ENCODE data around the gene C4BPB. TPM values are rescaled to one million over a fixed set of nuclear protein-coding genes. Genes with fewer than 3 reads are reported as not detected.

The C4BPB gene
- total RNA-seq, 1 donor from 2014 or later = 1.1 TPM

DNA sequence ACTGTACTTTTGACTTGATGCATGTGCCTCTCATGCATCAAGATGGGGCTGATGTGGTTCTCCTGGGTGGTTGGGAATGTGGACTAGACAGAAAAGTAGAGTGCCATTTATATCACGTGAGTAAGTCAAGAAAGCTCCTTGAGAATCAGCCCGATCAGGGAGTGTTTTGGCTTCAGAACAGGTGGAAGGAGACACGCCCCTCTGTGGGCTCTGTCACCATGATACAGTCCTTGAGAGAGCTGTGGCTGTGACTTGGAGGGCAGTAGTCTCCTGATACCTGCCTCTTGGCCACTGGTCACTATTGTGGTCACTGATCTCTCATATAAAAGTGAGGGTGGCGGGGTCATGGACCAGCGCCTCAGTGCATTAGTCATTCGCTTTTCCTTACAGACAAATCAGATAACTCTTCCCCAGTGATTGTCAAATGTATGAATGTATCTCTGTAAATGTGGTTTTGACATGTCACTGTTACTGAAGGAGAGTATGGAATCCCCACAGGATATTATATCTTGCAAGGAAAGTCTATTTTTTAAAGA lies 8.9 kb upstream of the C4BPB start:
- intact Hi-C loops (cut with micrococcal nuclease) = loop anchor here (10.0 kb wide), 2 partner anchors 145 to 245 kb away; partner anchors contain the start of gene CD55

DNA sequence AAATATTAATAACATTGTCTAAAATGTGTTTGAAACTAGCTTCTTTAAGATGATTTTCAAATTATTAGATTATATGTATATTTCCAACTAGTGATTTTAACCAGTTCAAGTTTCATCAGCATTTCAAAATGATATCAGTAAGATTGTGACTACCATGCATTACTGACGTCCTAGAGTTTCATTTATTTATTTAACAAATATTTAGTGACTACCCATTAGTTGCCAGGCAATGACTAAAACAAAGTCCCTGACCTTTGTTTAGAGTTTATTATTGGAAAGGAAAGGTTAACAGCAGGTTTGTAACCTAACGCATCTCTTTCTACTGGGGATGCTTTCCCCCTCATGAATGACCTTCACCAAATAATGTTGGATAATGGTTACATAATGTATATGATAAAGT lies 7.6 kb upstream of the C4BPB start:
- intact Hi-C loops (cut with micrococcal nuclease) = loop anchor here (10.0 kb wide), 1 partner anchor 244 kb away; the partner anchor contains the start of gene CD55

DNA sequence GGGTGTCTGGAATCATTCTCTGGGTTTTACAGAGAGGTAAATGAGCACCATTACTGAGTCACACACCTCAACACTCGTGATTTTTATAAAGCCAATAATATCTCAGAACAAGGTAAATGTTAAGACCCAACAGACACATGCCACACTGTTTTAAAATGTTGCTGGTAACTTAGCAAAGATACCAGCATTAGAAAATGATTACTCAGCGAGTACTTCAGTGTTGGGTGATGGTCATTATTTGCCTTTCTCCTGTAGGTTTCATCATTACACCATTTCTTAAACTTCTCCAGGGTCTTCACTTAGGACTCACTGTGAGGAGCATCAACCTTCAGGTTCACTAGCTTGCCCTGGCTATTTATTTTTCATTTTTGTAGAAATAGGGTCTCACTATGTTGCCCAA lies 6.9 kb upstream of the C4BPB start:
- intact Hi-C loops (cut with micrococcal nuclease) = loop anchor here (10.0 kb wide), 1 partner anchor 243 kb away; the partner anchor contains the start of gene CD55

DNA sequence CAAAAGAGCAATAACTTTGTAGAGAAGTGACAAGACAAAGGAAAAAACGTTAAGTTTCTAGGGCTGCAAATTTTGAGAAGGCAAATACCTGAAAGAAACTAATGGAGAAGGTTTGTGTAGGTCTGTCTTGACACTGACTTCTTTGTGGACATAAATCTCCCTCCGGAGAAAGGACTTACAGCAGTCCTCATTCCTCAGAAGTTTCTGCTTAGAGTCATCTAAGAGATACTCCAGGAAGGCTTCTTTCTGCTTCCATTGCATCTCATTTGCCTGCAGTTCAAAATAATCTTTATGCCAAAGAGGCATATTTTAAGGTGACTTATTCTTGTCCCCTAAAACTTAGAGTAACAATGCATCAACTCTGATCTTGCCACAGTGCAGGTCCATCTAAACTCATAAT lies 4.4 kb upstream of the C4BPB start:
- intact Hi-C loops (cut with micrococcal nuclease) = loop anchor here (1.0 to 10.0 kb wide), 3 partner anchors 241 to 415 kb away; partner anchors contain the start of gene CD55

DNA sequence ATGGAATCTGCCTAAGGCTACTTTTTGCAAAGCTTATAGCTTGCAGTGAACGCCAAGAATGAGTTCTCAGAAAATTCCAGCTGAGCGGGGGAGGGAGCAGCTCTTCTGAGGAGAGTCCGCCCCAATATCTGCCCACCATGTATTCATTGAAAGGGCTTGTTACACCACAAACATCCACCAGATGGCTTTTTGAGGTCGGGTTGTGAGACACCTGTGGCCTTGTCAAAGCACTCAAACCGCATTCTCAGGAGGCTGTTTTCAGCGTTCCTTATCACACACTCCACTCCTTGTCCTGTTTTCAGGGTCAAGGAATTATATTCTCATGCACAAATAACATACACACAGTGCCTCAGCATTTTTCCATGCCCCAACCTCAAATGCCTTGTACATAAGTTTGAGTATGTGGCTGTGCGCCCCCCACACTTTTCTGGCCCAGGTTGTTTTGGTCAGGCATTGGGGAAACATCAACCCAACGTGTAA lies 3.9 kb upstream of the C4BPB start:
- intact Hi-C loops (cut with micrococcal nuclease) = loop anchor here (1.0 to 10.0 kb wide), 3 partner anchors 240 to 415 kb away; partner anchors contain the start of gene CD55

DNA sequence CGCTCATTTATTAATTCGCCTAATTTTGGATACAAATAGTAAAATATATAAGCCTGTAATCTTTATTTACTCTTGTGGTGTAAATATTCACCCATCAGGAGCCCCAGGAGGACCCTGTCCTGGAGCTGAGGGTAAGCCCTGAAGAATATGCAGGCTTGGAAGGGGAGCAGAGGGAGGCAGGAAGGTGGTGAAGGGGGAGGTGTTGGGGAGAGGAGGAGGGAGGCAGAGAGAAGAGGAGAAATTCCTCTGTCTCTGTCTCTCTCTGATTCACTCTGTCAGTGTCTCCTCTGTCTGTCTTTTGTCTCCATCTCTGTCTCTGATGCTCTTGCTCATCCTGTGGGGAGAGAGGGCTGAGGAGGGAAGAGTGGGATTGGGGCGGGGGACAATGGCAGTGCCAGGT lies 2.8 kb upstream of the C4BPB start:
- intact Hi-C loops (cut with micrococcal nuclease) = loop anchor here (10.0 kb wide), 1 partner anchor 239 kb away; the partner anchor contains the start of gene CD55

DNA sequence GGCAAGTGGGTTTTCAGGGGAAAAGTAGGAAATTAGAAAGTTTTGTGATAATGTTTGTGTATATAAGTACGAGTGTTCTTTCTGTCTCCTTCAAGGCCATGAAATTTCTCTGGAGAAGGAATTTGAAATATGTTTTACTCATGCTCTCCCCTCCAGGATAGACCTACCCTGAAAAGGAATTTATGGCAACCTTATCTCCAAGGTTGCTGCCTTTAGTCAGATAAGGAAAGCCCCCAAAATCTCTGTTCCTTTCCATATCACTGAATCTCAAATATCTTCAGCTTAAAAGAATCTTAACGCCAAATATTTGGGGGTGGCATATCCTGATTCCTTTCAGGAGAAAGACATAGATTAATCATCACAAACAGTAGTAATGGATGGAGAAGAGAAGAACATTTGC lies 499 bp upstream of the C4BPB start:
- intact Hi-C loops (cut with micrococcal nuclease) = loop anchor here (10.0 kb wide), 1 partner anchor 237 kb away; the partner anchor contains the start of gene CD55

DNA sequence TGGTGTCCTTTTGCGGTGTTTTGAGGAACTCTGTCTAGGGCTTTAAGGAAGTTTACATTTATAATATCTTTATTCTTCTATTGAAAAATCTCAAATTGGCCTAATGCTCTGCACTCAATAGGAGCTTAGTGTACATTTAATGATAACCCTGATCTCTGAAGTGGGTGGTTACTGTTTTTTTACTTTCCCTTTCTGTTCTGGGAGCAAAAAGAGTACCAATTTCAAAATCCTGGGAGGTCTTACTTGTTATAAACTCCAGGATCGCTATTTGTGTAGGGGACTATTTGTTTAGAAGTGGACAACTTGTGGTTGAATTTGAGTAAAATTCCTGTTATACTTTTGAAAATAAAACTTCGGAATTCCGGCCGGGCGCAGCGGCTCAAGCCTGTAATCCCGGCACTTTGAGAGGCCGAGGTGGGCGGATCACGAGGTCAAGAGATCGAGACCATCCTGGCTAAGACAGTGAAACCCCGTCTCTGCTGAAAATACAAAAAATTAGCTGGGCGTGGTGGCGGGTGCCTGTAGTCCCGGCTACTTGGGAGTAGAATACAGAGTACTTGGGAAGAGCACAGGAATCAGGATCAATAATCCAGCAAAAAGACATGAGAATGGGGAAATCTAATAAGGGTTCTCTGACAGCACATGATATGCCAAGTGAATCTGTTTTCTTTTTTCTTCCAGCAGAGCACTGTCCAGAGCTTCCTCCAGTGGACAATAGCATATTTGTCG lies 1.1 kb downstream of the C4BPB start:
- intact Hi-C loops (cut with micrococcal nuclease) = loop anchor here (10.0 kb wide), 1 partner anchor 235 kb away; the partner anchor contains the start of gene CD55

DNA sequence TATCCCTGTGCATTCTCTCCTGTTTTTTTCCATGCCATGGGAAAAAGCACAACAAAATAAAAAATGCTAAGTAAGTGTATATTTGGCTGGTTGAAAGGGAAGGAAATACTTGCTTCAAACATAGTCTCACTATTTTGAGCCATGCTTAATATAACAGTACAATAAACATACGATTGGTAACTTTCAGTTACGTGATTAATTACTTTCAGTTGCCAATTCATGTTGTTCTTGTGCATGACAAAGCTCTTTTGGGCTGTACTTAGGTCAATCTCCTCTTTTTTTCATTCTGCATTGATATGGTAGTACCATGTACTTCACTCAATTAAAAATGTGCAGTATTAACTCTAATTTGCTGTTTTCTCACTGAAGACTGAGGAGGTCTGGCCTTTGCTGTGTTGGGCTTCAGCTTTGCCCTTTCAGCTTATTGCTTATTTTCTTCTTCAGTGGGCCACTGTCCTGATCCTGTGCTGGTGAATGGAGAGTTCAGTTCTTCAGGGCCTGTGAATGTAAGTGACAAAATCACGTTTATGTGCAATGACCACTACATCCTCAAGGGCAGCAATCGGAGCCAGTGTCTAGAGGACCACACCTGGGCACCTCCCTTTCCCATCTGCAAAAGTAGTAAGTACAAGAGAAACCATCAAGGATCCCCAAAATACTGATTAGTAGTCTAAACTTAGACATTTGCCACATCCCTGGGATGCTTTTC lies 2.7 kb downstream of the C4BPB start:
- intact Hi-C loops (cut with micrococcal nuclease) = no loop called here

DNA sequence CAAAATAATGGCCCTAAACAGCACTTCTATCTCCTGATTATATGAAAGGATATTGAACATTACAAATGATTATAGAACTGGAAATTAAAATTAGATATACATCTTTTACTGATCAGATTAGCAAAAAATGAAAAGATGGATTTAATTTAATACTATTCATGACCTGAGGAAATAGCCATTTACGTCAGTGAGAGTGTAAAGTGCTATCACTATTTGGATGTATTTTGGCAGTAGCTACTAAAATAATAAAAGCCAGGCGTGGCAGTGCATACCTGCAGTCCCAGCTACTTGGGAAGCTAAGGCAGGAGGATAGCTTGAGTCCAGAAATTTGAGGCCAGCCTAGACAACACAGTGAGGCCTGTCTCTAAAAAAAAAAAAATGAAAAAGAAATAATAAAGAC lies 5.3 kb downstream of the C4BPB start:
- intact Hi-C loops (cut with micrococcal nuclease) = no loop called here

DNA sequence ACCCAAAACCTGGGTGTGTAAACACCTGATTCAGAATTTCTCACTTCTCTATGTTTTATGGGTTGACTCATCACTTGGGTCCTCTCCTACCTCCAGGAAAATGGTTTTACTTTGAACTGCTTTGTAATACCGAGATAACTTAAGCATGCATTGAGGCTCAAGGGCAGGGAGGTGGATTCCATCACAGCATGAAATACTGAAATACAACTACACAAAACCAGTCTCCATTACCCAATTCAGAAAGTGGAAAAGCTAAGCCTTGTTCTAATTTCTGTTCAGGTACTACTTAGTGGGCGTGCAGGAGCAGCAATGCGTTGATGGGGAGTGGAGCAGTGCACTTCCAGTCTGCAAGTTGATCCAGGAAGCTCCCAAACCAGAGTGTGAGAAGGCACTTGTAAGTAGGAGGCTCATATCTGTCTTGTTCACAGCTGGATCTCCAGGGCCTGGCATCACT lies 9.2 kb downstream of the C4BPB start:
- intact Hi-C loops (cut with micrococcal nuclease) = no loop called here

DNA sequence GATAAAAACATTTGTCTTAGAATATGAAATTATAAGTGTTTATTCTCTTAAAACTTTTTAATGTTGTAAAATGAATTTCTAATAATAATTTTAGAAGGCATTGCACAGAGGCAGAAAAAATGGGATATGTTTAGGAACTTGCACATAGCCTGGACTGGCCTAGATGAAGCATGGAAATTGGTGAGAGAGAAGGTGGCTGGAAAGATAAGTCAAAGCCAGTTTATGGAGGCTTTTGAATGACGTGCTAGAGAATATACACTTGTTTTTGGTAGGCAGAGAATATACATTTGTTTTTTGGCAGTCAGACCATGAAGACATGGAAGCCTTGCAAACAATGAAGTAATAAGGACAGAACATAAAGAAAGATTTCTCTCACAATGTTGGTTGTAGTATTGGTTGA lies 13.1 kb downstream of the C4BPB start:
- intact Hi-C loops (cut with micrococcal nuclease) = no loop called here

DNA sequence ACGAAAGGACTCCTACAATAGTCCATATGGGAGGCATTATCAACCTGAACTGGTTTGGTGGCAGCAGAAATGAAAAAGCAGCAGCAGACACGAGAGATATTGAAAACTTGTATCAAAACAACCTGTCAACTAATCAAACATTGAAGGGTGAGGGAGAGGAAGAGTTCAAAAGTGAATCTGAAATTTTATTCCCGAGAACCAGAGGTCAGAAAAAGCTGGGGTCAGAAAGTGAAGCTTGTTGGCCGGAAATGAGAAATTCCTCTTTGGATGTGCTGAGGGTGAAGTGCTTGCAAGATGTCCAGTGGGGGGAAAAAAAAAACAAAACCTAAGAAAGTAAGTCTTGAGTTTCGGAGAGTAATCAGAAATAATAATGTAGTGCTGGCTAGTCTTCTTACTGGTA lies 13.5 kb downstream of the C4BPB start:
- intact Hi-C loops (cut with micrococcal nuclease) = no loop called here

DNA sequence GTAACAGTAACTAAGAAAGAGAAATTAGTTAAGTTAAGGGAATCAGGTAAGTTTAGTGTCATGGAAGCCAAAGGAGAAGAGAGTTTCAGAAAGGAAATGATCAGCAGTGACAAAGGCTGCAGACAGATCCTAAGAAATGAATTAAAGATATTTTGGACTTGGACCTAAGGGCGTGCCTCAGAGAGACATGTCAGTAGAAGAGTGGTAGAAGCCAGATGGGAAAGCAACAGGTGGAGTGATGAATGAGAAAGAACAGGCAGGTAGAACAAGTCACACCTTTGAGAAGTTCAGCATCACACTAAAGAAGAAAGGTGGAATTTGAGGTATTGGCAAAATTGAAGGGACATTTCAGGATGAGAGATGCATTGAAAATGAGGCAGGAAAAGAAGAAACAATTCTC lies 14.0 kb downstream of the C4BPB start:
- intact Hi-C loops (cut with micrococcal nuclease) = no loop called here

DNA sequence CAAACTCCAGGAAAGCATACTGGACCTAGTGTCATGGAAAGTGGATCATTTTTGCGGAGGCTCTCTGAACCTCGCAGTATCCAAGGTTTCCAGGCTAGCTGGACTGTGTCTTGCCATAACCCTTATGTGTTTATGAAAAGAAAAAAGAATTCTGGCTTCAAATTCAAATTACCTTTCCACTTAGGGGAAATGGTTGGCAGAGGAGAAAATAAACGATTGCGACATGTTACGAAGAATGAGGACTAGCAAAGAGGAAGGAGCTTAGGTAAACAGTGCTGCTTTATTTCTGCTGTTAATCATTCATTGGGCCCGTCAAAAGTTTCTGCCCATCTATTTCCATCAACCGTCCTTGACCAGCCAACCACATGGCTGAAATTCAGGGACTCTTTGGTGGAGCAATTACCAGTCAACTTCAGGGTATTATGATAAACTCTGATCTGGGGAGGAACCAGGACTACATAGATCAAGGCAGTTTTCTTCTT lies 15.3 kb downstream of the C4BPB start, which contains the start of gene C4BPA:
Gene C4BPA, plus strand, starts transcription at position 342 of the 482 bp plus-strand sequence. CDS start 8,793 bp downstream, outside the sequence.
- intact Hi-C loops (cut with micrococcal nuclease) = no loop called here

DNA sequence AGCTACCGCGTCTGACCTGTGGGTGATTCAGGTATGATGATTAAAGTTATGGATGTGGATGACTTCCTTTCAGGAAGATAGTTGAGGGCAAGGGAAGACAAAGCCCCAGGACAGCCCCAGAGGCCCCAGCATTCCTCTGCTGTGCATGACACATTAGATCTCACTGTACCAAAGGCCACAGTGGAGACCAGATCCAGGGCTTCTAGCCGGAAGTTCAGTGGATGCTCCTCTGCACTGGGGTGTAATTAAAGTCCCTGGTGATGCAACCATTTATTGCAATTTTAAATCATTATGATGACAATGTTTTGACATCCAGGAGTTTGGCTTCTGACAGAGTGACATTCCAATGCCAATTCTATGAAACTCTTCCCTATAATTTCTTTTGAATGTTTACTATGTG lies 20.3 kb downstream of the C4BPB start:
- intact Hi-C loops (cut with micrococcal nuclease) = no loop called here

DNA sequence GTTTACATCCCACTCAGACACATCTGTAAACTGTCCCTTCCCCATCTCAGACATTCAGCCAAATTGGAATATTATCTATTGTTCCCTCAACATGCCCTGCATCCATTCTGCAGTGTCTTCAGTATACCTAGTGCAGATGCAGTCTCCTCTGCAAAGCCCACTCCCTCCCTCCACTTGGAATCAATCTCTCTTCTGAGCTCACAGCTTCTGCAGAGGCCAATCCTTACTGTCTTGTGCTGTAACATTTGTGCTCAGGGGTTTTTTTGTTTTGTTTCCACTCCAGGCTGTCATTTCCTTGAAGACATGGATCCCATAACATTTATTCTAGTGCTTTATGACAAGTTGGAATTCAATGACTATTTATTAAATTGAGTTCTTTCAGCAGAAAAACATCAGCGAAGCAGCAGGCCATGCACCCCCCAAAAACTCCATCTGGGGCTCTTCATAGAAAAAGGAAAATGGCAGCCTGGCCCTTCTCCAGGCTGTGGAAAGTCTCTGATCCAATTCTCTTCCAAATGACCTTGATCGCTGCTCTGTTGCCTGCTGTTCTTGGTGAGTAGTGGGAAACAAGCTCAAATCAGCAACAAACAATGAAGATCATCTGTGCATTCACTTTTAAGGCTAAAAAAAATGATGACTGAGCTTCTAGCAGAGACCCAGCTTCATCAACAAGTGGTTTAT lies 24.1 kb downstream of the C4BPB start:
- intact Hi-C loops (cut with micrococcal nuclease) = no loop called here

DNA sequence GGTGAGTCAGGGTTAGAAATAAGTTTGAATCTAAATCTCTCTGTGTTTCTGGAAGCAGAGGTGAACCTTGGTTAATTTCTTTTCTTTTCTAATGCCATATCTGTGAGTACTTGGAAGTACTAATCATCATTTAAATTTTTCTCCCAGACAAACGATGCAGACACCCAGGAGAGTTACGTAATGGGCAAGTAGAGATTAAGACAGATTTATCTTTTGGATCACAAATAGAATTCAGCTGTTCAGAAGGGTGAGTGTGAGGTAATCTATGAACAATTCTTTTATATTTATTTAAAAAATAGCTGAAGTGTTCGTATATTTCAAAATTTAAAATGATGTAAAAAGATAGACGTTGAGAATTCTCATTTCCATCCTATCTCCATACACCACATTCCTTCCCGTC lies 26.6 kb downstream of the C4BPB start:
- intact Hi-C loops (cut with micrococcal nuclease) = no loop called here

DNA sequence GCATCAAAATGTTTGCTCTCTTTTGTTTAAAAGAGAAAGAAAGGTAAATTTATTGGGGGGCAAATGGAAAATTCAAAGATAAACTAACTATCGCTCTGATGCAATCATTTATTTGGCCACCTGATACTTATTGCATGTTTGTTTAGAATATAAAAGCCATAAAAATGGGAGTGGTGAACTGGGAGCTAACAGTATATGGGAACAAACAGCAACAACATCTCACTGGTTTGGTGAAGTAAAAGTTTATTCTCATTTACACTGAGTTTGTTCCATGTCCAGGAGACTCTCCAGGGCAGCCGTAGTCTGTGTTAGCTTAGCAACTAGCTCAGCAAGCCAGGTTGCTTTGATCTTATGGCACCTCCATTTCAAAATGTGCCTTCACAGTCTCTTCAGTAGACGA lies 35.7 kb downstream of the C4BPB start:
- intact Hi-C loops (cut with micrococcal nuclease) = no loop called here

DNA sequence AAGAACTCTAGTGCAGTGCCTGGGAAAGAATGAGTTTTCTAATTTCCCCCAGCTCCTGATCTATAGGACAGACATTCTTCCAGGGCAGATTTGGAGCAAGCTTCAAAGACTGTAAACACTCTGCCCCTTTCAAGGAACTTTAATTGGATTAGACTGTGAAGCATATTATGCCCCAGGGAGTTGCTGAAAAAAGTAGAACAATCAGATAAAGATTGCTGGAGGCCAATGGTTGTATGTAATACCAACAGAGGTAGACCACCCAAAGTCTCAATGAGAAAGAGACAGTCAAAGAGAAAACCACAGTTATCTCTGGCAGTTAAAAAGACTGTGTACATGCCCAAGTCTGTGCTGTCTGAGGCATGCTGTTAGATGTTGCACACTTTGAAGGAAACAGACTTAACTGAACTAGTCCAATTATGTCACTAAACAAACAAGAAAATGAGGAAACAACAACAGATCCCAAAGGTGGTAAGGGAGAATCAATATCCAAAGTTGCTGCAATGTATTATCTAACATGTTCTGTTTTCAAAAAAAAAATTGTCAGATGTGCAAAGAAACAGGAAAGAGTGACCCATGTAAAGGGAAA lies 39.8 kb downstream of the C4BPB start:
- intact Hi-C loops (cut with micrococcal nuclease) = no loop called here

DNA sequence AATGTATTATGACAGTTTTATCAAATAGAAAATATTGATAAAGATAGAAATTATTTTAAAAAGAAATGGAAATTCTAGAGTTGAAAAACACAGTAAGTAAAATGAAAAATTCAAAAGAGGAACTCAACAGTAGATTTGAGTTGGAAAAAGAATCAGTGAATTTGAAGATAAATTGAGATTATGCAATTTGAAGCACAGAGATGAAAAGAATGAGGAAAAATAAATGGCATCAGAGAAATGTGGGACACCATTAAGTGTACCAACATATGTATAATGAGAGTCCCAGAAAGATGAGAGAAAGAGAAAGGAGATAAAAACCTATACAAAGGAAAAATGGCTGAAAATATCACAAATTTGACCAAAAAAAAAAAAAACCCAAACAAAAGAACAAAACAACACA lies 40.4 kb downstream of the C4BPB start:
- intact Hi-C loops (cut with micrococcal nuclease) = no loop called here

All from T-helper 2 cell treated with Interferon-gamma antibody and Interleukin-4, amounts not matched to agents 100 ng/mL and 5 ng/mL, for 36 hours (primary cell).